ENCODE results near the gene F12.
"Not testable (repeated sequence)": the region's sequence is repeated elsewhere in the genome, so short reads cannot be mapped to it uniquely, and the experiment has no call there.

Gene F12

GRCh38 chr5:177385720-177386119, 23.6 kb downstream of the F12 start:
- no peak for DNase-seq

- DNase-seq, result no peak
Measured at GRCh38 chr5:177384134-177384533, 25.2 kb downstream of the F12 start, which contains the start of gene SLC34A1. Gene SLC34A1 (plus strand): TSS chr5:177384434. CDS start chr5:177385742, 1,308 bp downstream.

- DNase-seq, result no peak
Measured at GRCh38 chr5:177383181-177383580, 26.2 kb downstream of the F12 start.

- no peak for DNase-seq
Measured at GRCh38 chr5:177382423-177383029, 26.8 kb downstream of the F12 start.

GRCh38 chr5:177380805-177381126, 28.6 kb downstream of the F12 start:
- no peak for DNase-seq

GRCh38 chr5:177378884-177379883, 30.2 kb downstream of the F12 start:
- no peak for DNase-seq

- DNase-seq, result no peak
Measured at GRCh38 chr5:177377851-177378776, 31.2 kb downstream of the F12 start.

- DNase-seq, result no peak
Measured at GRCh38 chr5:177376107-177376506, 33.3 kb downstream of the F12 start.

GRCh38 chr5:177375516-177375915, 33.8 kb downstream of the F12 start:
- DNase-seq, result not testable (repeated sequence)

GRCh38 chr5:177374211-177374610, 35.2 kb downstream of the F12 start:
- no peak for DNase-seq

GRCh38 chr5:177373806-177374205, 35.6 kb downstream of the F12 start:
- no peak for DNase-seq

- no peak for DNase-seq
Measured at GRCh38 chr5:177372910-177373309, 36.5 kb downstream of the F12 start.

- DNase-seq, result no peak
Measured at GRCh38 chr5:177372034-177372896, 37.1 kb downstream of the F12 start.

GRCh38 chr5:177371120-177372033, 38.0 kb downstream of the F12 start:
- DNase-seq, result no peak

- DNase-seq, result peak; percentile 55
Measured at GRCh38 chr5:177370488-177371119, 38.8 kb downstream of the F12 start.

GRCh38 chr5:177369645-177370440, 39.5 kb downstream of the F12 start:
- no peak for DNase-seq

- DNase-seq, result no peak
Measured at GRCh38 chr5:177368869-177369644, 40.3 kb downstream of the F12 start.

- no peak for DNase-seq
Measured at GRCh38 chr5:177367981-177368868, 41.1 kb downstream of the F12 start.
